ENCODE measurements around the gene ABCB8. TPM values are rescaled to one million over a fixed set of nuclear protein-coding genes. Genes with fewer than 3 reads are reported as not detected.

ABCB8 gene
- total and polyA plus RNA-seq, 2 of the 4 experiments (the other 2 are of a cell fraction), result 16.3 to 26.8 TPM

GRCh38 chr7:150982351-150982750 lies 45.9 kb upstream of the ABCB8 start:
- Histone ChIP-seq H3K27me3 (ENCODE audit: control insufficient read depth, insufficient read depth, low read length) (peaks cover 37% of the 10 kb centered on the region), H4K8ac (ENCODE audit: low read depth in 2 of 2, low read length in 2 of 2) (no peak overlapping the region), H3K4me2 (ENCODE audit: low read depth, low read length) (no peak overlapping the region), H2BK120ac (ENCODE audit: low read depth, low read length) (no peak overlapping the region), H3K27ac (ENCODE audit: insufficient read depth, low read length) (no peak overlapping the region), H2AK5ac (ENCODE audit: low read depth, low read length) (no peak overlapping the region), H4K20me1 (ENCODE audit: insufficient read depth, low read length) (no peaks in the 10 kb centered on the region; the same call in 1 of the 2 replicates), H3K18ac (ENCODE audit: low read depth, low read length) (no peak overlapping the region), H3K14ac (replicated peaks; ENCODE audit: low read depth, low read length) (no peak overlapping the region), H4K5ac (ENCODE audit: low read depth, low read length) (no peak overlapping the region), H2BK15ac (ENCODE audit: low read depth, low read length) (no peak overlapping the region), H2BK20ac (ENCODE audit: low read depth, low read length) (no peak overlapping the region), H4K91ac (ENCODE audit: insufficient read depth, low read depth, low read length) (no peak overlapping the region), H3K4ac (ENCODE audit: low read depth, low read length) (no peak overlapping the region), H2AK9ac (replicated peaks; ENCODE audit: low read depth, low read length, poor library complexity) (no peak overlapping the region), H3K9me3 (ENCODE audit: control insufficient read depth, insufficient read depth, low read length) (no peaks in the 10 kb centered on the region), H3K9ac (ENCODE audit: low read depth, low read length) (no peak overlapping the region), H3K79me1 (ENCODE audit: low read depth in 1 of 2, low read length in 2 of 2) (no peaks in the 10 kb centered on the region), H3K4me3 (ENCODE audit: insufficient read depth, low read depth, low read length) (no peak overlapping the region), H2BK5ac (ENCODE audit: low read depth, low read length, poor library complexity, severe bottlenecking) (no peak overlapping the region), H3K4me1 (ENCODE audit: control insufficient read depth, insufficient read depth, low read length) (peaks cover 8% of the 10 kb centered on the region; the same call in 1 of the 2 replicates), H3K23ac (ENCODE audit: low read depth, low read length) (no peak overlapping the region), H2AFZ (replicated peaks; ENCODE audit: low read length, poor library complexity) (no peak overlapping the region), H3K36me3 (ENCODE audit: control insufficient read depth, insufficient read depth, low read length) (no peaks in the 10 kb centered on the region), H3K9me1 (ENCODE audit: insufficient read depth, low read length) (no peaks in the 10 kb centered on the region), H3K56ac (ENCODE audit: extremely low read depth, insufficient read depth, low read length) (no peak overlapping the region)
- POLR2A ChIA-PET (ENCODE audit: unreplicated experiment), result no interaction called here
- in situ Hi-C loops (cut with MboI; ENCODE audit: low sequenced_read_pairs), result loop anchor here (25.0 kb wide), 1 partner anchor 570 kb away; a partner anchor contains a TSS
- dilution Hi-C loops (cut with HindIII; ENCODE audit: low sequenced_read_pairs, unreplicated experiment), result no loop called here
- intact Hi-C loops (cut with micrococcal nuclease), result no loop called here
- BruUV-seq (replicated peaks), result no TSS peak
- DNase-seq (no peak), ATAC-seq (ENCODE audit: low read depth) (no peak)
- CTCF ChIA-PET, result no interaction called here
- TF ChIP-seq RAD21 (IDR thresholded peaks at IDR 0.05; ENCODE audit: low read length) (no peak), FOS (IDR thresholded peaks at IDR 0.05; ENCODE audit: low read depth, low read length) (no peak), CEBPB (IDR thresholded peaks at IDR 0.05; ENCODE audit: low read depth, low read length) (no peak), SMC3 (IDR thresholded peaks at IDR 0.05; ENCODE audit: low read depth, low read length) (no peak), BHLHE40 (IDR thresholded peaks at IDR 0.05; ENCODE audit: low read depth, low read length) (no peak), RCOR1 (IDR thresholded peaks at IDR 0.05; ENCODE audit: insufficient replicate concordance, low read length) (no peak), MAZ (IDR thresholded peaks at IDR 0.05; ENCODE audit: borderline replicate concordance, low read depth, low read length) (no peak), NFE2L2 (IDR thresholded peaks at IDR 0.05; ENCODE audit: low read depth, low read length) (no peak)
- TF ChIP-seq, protein P1, sequence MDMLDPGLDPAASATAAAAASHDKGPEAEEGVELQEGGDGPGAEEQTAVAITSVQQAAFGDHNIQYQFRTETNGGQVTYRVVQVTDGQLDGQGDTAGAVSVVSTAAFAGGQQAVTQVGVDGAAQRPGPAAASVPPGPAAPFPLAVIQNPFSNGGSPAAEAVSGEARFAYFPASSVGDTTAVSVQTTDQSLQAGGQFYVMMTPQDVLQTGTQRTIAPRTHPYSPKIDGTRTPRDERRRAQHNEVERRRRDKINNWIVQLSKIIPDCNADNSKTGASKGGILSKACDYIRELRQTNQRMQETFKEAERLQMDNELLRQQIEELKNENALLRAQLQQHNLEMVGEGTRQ (IDR thresholded peaks at IDR 0.05; ENCODE audit: low read depth, low read length), result no peak
- TF ChIP-seq, protein P2, sequence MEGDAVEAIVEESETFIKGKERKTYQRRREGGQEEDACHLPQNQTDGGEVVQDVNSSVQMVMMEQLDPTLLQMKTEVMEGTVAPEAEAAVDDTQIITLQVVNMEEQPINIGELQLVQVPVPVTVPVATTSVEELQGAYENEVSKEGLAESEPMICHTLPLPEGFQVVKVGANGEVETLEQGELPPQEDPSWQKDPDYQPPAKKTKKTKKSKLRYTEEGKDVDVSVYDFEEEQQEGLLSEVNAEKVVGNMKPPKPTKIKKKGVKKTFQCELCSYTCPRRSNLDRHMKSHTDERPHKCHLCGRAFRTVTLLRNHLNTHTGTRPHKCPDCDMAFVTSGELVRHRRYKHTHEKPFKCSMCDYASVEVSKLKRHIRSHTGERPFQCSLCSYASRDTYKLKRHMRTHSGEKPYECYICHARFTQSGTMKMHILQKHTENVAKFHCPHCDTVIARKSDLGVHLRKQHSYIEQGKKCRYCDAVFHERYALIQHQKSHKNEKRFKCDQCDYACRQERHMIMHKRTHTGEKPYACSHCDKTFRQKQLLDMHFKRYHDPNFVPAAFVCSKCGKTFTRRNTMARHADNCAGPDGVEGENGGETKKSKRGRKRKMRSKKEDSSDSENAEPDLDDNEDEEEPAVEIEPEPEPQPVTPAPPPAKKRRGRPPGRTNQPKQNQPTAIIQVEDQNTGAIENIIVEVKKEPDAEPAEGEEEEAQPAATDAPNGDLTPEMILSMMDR (conservative IDR thresholded peaks at IDR 0.05; ENCODE audit: low read depth, low read length), result no peak
- no CpG with 5 or more reads among the region's 3 CpGs for WGBS, 2 experiments (ENCODE audit: extremely low coverage in 2 of 2, insufficient read length in 1 of 2)
